ENCODE results near the gene STK32B.

DNA sequence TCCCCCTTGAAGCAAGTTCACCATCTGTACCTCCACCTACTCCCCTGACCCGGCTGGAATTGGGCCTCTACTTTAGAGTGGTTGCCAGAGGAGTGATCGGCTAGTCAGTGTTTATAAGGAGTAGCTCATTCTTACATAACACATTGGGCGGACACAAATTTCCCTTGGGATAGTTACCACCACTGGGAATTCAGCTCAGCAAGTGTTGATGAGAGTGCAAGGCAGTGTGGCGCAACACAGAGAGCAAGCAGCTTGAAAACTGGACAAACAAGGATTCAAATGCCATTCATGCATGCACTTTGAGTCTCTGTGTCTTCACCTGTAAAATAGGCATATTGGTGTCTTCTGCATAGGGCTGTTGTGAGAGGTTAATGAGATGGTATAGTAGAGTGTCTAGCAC is 92.7 kb downstream of the STK32B start:
- TF ChIP-seq, protein P1, sequence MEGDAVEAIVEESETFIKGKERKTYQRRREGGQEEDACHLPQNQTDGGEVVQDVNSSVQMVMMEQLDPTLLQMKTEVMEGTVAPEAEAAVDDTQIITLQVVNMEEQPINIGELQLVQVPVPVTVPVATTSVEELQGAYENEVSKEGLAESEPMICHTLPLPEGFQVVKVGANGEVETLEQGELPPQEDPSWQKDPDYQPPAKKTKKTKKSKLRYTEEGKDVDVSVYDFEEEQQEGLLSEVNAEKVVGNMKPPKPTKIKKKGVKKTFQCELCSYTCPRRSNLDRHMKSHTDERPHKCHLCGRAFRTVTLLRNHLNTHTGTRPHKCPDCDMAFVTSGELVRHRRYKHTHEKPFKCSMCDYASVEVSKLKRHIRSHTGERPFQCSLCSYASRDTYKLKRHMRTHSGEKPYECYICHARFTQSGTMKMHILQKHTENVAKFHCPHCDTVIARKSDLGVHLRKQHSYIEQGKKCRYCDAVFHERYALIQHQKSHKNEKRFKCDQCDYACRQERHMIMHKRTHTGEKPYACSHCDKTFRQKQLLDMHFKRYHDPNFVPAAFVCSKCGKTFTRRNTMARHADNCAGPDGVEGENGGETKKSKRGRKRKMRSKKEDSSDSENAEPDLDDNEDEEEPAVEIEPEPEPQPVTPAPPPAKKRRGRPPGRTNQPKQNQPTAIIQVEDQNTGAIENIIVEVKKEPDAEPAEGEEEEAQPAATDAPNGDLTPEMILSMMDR (tag by site-specific recombination; IDR thresholded peaks at IDR 0.05), result no peak
- TF ChIP-seq ZNF585B (tag by site-specific recombination; IDR thresholded peaks at IDR 0.05) (no peak), ZNF768 (tag by site-specific recombination; IDR thresholded peaks at IDR 0.05) (no peak), ZNF561 (tag by site-specific recombination; IDR thresholded peaks at IDR 0.05; ENCODE audit: borderline replicate concordance) (no peak), ZNF670 (tag by site-specific recombination; IDR thresholded peaks at IDR 0.05; ENCODE audit: low read depth) (no peak), ZNF776 (tag by site-specific recombination; IDR thresholded peaks at IDR 0.05; ENCODE audit: borderline replicate concordance) (no peak), KLF1 (tag by site-specific recombination; IDR thresholded peaks at IDR 0.05) (no peak)
- TF ChIP-seq, protein P2, sequence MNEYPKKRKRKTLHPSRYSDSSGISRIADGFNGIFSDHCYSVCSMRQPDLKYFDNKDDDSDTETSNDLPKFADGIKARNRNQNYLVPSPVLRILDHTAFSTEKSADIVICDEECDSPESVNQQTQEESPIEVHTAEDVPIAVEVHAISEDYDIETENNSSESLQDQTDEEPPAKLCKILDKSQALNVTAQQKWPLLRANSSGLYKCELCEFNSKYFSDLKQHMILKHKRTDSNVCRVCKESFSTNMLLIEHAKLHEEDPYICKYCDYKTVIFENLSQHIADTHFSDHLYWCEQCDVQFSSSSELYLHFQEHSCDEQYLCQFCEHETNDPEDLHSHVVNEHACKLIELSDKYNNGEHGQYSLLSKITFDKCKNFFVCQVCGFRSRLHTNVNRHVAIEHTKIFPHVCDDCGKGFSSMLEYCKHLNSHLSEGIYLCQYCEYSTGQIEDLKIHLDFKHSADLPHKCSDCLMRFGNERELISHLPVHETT (tag by site-specific recombination; IDR thresholded peaks at IDR 0.05), result no peak

Measured in HEK293 (cell line).